ENCODE results near the gene RNASE13.
A peak's percentile ranks its signal among the peaks of the same experiment; 100 is the strongest.
"Not testable (repeated sequence)": the region's sequence is repeated elsewhere in the genome, so short reads cannot be mapped to it uniquely, and the experiment has no call there.

Gene RNASE13

DNA sequence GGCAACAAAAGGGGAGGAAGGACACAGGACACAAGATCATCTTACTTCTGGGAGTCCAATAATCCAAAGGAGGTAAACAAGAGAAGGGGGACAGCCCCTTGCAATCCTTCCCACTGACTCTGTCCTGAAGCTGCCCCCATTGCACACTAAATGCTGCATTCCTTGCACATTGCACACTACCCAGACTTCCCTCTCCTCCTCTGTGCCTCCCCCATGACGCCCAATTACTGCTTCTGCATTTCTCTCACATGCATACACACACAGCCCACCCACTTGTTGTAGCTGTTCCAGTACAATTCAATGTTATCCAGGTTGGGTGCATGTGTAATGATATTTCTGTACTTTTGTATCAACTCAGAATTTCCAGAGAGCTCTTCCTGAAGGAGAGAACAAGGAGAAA, 15.2 kb downstream of the RNASE13 start:
- no peak for DNase-seq

DNA sequence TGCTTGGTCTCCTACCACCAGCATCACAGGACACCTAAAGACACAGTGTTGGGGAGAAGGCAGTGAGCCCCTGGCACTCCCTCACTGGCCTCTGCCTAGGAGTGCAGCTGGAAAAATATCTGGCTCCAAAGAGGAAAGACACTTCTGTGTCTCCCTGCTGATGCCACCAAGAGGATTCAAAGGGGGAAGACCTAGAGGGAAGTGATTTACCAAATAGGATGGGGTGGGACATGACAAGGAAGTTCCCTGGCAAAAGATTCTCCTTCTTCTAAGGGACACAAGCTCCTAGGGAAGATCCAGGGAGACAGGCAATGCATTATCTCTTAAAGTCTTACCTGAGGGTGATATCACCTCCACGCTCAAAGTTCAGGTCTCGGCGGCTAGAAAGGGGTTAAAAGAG, 15.8 kb downstream of the RNASE13 start:
- no peak for DNase-seq

DNA sequence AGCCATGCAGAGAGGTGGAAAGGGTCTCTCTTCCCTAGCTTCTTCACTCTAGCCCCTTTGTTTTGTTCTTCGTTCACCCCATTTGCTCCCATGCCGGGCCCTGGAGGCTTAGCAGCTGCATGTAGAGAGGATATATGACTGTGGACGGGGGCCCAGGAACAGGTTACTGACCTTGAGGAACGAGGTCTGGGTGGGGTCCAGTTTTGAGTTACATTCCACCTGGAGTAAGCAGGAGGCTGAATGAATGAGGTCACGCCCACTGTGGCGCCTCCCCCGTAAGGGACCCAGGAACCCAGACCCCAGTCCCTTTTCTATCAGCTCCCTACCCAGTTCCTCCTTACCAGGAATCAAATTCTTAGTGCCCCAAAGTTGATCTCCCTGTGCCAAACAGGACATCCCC, 16.3 kb downstream of the RNASE13 start:
- no peak for DNase-seq

DNA sequence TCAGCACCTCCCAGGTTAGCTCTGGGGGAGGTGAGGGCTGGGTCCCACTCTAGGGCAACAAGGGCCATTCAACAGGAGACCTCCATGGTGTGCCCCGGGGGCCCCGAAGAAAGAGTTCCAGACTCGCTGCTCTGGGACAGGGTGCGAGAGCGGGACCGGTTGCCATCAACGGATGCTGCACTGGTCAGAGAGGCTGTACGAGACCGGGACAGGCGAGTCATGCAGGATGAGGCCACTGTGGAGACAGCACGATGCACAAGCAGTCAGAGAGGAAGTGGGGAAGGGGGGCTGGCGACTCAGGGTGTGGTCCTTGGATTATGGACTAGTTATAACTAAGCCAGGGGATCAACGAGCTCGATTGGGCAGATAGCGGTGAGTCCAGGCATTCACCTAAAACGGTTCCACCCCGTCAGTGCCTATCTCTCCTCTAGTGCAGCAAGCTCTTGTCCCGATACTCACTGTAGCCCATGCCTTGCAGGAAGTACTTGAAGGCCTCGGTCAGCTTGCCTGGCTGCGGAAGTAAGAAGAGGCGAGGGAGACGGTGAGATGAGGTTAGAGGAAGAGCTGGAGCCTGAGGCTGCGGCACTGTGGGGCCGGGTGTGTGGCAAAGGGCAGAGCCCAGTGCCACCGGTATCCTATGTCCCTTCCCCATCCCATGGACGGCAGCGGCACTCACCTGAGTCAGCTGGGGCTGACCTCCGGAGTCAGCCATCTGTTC, 16.9 kb downstream of the RNASE13 start:
- DNase-seq = no peak

DNA sequence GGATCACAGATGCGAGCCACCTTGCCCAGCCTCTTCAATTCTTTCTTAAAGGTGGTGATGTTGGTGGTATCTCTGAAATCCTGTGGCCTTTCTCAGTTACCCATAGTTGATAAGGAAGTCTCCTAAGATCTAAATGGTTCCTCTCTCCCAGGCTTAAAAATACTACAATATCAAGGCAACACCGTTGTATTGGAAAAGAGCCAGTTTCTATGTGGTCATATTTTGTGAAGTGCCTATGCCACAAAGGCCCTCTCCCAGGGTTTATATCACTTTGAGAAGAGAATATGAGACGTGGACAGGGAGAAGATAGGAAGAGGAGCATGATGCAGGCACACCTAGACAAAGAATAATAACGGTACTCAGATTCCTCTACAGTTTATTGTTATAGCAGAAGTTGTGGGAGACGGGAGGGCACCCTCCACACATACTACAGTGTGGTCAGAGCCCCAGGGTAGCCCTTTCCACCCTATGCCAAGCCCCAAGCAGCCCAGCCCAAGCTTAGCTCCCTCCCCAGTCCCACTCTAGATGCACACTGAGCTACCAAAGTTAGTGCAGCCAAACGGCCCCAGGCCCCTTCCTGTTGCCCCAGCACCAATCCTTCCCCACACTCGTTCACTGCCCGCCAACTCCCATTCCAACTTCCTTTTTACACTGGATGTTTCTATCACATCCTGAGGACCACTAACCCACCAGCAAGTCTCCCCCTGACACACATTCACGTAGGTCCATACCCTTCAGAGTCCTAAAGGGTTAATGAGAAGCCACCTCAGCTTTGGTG, 18.0 kb downstream of the RNASE13 start:
- DNase-seq = no peak

DNA sequence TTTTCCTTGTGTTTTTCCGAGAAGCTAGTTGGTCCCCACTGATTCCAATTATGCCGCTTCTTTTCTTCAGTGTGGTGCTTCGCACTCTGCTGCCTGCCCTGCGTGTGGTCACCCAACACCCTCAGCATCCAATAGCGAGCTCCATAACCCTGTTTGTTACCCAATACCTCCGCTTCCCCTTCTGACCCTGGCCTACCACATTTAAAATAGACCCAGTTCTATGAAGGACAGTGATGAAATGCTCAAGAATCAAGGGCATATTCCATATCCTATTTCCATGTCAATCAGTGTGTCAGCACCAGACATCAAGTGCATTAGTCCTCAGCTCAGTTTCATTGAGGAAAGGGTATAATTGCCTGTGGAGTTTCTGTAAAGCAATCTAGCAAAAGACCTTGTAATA, 19.3 kb downstream of the RNASE13 start:
- no peak for DNase-seq

DNA sequence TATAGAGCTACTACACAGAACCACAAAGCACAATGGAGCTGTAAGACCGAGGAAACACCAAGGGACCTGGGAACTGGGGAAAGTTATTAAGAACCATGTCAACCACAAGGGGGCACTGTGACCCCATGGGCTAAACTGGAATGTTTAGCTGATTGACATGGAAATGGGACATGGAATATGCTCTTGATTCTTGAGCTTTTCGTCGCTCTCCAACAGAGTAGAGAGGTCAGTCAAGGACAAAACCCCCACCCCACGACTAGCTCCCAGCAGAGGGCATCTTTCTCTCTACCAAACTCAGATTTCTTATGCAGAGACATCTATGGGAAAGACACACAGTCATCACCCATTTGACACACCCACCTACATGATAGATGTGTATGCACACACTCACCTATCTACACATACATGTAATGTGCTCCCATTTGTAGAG, 19.8 kb downstream of the RNASE13 start:
- DNase-seq = peak; percentile 85

DNA sequence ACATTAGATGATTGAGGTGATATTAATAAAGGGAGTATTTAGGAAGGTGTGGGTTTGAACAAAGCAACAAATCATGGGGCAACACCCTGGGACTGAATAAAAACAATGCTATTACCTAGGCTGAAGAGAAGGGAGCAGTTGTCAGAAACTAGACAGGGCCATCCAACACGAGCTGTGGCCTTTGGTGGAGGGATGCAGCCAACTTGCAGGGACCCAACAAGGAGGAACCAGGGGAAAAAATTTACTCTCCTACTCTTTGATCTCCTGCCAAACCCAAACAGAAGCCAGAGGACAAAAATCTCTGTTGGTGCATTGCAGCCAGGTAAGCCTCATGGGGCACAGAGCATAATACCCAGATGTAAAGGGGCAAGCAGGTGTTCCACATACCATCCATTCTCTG, 23.5 kb downstream of the RNASE13 start:
- DNase-seq = no peak

DNA sequence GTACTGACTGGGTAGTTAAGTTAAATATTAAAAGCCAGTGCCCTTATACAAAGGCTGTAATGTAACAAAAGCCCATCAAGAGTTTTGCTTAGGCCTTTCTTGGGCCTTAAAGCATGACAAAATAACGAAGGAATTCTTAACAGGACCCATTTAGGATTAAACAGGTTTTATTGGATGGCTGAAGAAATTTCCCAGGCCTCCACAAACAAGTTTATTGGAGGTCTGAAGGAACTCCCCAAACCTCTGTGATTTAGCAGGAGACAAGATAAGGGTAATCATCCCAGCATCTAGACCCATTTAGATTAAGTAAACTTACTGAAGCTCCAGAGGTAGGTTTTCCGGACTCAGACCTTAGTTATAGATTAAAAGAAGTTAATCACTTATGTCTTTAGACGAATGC, 24.9 kb downstream of the RNASE13 start:
- not testable (repeated sequence) for DNase-seq

DNA sequence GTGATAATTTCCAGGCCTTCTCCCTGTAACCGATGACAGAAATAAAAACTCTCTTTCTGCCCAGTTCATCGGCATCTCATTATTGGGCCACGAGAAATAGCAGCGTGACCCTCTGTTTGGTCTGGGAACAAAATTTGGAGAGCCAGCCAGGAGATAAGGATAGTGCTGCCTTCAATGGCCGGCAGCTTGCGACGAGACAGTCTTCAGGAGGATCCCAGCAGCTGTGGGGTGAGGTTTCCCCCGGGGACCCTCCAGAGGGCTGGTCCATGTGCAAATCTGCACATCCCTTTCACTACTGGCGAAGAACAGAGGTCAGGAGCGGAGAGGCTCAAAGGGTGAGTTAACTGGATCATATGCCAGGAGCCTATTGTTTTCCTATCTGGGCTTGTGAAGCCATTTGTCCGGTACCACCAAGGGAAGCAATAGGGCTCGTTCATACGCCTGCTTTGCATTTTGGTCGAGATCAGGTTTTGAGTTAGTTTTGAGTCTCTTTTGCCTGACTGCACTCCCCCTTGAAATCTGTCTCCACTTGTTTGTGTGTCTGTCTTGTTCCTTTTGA, 30.7 kb downstream of the RNASE13 start:
- DNase-seq = no peak

DNA sequence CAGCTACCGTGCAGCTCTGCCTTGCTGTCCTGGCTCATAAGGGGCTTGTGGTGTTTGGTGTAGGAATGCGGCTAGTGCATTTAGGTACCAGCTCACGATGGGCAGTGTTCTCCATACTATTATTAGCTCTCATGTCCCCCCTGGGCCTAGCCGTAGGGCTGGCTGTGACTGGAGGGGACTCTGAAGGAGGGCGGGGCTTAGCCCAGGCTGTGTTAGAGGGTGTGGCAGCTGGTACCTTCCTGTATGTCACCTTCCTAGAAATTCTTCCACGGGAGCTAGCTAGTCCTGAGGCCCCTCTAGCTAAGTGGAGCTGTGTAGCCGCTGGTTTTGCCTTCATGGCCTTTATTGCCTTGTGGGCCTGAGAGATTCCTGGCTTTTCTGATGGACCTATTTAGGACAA, 33.4 kb downstream of the RNASE13 start:
- DNase-seq = no peak

DNA sequence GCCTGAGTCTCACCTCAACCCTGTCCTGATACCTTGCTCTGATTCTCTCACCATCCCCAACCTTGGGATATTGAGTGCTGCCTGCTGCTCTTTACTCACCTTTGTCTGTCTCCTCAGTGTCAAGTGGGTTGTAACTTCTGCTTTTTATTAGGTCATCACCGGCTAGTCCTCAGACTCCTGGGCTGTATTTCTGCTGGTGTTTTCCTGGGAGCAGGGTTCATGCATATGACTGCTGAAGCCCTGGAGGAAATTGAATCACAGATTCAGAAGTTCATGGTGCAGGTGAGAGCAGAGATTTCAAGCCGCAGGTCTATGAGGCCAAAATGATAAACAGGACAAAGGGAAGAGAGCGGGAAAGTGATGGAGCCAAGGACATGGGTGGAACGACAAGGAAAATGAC, 35.0 kb downstream of the RNASE13 start:
- no peak for DNase-seq

DNA sequence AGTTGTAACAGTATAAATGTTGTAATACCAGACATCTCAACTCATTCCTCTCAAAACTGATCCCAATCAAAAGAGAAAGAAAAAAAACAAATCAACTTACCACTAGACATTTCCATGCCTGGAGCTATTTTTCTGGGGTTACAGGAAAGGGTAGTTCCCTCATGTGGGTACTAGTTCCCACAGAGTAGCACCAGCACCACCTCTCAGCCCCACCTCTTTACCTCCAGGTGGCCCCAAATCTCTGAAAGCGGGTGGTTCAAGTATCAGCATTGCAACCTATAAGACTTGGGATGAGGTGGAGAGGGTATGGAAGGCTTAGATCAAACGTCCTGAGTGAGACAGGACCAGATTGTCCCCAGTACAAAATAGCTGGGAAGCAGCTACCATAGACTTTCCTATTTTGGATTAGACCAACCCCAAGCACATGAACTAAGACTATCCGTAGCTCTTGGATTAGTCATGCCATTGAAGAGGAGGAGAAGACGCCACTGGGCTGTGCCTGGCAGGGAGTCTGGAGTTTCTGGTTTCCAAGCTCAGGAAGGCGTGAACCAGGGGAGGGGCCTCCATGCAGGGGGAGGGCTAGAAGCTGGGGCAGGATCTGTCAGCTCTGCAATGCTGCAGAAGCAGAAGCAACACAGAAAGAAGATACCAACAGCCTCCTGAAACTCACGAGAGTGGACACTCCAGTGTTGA, 35.8 kb downstream of the RNASE13 start, which contains the start of gene SLC39A2:
Gene SLC39A2 (plus strand): TSS at position 620 of the 693 bp plus-strand sequence. CDS start 154 bp downstream, outside the sequence.
- DNase-seq = no peak

DNA sequence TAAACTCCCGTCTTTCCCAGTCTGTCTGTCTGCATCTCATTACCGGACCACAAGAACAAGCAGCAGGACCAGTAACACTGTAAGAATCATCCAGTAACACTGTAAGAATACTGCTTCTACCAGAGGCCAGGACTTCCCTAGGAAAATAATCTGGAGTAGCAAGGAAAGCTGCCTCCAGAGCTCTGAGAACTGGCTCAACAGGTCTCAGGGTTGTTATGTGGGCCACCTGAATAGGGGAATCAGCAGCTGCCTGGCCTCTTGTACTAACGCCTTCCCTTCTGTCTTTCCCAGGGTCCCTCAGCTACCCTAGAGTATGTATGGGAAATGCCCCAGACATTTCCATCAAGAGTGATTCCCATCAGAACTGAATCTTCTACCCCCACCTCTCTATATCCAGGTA, 36.5 kb downstream of the RNASE13 start:
- DNase-seq = no peak

DNA sequence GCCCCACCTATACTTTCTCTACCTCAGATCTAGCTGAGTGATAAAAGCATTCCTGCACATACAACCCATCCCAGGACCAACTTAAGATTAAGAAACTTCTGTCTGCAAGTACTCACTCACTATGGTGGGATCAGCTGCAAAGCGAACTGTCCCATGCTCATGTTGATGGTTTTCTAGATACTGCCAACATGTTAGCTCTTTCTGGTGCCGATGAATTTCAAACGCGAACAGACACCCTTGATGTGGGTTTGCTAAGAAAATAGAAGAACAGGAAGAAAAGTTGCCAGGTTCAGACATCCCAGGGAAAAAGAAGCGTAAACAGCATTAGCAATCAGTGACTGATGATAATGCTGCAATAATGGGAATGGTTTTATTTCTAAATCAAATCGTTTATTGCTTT, 37.0 kb downstream of the RNASE13 start:
- no peak for DNase-seq

DNA sequence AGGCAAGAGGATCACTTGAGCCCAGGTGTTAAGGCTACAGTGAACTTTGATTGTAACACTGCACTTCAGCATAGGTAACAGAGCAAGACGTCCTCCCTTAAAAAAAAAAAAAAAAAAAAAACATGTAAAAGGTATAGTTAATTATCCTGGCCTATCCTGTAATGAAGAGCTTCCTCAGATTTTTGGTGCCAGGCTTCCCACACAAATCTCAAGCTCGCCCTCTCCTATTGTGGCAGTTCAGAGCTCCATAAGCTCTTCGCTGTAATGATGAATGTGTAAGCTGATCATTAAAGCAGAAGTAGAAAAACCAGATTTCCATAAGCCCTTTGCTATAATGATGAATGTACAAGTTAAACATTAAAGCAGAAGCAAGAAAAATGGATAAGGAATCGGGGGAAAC, 37.5 kb downstream of the RNASE13 start:
- DNase-seq = no peak

DNA sequence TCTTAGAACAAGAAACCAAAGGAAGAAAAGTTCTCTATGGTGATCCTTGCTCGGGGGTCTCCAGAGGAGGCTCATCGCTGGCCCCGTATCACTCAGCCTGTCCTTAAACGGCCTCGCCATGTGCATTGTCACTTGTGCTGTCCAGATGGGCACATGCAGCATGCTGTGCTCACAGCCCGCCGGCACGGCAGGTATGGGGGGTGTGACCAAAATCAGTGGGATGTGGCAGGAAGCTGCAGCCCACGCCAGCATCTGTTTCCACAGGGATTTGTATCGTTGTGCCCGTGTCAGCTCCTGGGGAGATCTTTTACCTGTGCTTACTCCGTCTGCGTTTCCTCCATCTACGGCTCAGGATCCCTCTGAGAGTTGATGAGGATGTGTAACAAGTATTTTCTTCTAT, 38.1 kb downstream of the RNASE13 start:
- no peak for DNase-seq

DNA sequence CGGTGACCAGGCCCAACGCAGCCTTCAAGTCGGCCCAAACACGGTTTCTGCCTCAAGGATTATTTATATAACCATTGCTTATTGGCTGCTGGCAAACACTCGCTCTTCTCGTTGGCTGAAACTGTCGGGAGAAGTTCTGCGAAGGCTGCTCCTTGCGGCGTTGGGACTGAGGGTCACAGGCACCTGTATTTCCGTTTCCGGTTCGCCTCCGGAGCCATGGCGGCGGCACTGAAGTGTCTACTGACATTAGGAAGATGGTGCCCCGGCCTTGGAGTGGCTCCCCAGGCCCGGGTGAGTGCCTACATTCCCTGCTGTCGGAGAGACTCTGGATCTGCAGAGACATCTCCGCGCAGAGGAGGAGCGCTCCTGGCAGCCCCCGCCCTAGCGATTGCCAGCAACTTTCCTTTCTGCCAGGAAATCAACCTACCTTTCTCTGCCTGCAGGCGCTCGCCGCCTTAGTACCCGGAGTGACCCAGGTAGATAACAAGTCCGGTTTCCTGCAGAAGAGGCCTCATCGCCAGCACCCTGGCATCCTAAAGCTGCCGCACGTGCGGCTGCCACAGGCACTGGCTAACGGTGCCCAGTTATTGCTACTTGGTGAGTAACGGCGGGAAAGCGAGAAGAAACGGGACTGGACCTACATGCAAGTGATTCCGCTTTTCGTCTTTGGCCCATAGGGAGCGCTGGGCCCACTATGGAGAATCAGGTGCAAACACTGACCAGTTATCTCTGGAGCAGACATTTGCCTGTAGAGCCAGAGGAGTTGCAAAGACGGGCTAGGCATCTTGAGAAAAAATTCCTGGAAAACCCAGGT, 44.6 kb downstream of the RNASE13 start, which contains the start of gene METTL17:
Gene METTL17 (plus strand): TSS at position 194 of the 814 bp plus-strand sequence. CDS start 23 bp downstream, at position 217.
- peak; percentile 92 for DNase-seq

DNA sequence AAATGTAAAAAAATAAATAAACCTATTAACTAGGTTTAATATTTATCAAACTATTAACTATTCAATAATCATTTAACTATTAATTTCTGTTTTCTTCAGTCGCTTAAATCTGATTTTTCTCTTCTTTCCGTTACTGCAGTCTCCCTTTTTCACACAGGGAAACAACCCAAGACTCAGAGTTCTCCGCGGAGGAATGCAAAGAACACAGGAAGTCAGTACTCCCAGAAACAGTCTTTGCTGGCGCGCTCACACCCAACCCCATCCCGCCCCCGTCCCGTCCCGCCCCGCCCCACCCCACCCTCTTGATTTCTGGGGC, 45.2 kb downstream of the RNASE13 start:
- DNase-seq = no peak

DNA sequence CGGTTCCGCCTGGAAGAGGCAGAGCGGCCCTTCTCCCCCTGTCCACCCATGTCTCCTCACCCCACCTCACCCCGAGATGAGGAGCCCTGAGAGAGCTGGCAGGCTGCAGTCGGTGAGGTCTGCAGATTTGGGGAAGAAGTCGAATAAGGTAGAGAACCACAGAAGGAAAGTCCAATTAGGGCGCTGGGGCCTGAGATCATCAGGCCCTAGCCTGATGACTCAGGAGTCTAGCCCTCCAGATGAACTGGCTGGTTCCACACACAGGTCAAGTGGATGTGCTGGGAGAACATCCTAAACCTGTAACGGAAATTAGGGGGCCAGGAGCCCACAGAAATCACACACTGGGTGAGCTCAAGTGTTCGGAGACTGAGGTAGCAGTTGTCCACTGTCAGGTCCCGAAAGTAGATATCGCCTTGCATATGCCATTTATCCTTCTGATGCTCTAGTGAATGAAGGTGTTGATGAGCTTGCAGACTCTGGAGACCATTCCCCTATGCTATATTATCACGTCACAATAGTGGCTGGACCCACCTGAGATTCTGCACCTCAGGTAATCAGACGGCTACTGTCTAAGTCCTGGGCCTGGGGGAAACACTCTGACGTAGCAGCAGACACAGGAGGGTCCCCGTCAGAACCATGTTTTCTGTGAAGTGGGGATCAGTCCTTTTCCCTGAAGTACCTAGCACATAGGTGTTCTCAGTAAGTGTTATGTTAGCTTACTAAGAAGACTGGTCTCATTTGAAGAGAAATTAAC, 45.7 kb downstream of the RNASE13 start:
- DNase-seq = no peak

DNA sequence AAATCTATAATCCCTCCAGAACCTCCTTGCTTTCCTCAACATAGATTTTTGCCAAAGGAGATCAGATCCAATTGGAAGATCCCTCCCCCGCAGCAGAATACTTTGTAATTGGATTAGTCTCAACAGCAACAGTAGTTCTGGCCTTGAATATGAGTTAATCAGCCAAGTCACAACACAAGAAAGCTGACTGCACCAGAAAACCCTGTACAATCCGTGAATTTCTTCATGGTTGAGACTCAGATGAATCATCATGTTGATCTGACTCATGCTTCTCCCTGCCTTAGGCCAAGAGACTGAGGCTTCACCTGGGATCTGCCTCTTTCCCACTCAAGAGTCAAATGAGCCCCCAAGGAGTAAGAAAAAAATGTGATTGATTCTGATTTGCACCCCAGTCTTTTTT, 47.8 kb downstream of the RNASE13 start:
- no peak for DNase-seq

DNA sequence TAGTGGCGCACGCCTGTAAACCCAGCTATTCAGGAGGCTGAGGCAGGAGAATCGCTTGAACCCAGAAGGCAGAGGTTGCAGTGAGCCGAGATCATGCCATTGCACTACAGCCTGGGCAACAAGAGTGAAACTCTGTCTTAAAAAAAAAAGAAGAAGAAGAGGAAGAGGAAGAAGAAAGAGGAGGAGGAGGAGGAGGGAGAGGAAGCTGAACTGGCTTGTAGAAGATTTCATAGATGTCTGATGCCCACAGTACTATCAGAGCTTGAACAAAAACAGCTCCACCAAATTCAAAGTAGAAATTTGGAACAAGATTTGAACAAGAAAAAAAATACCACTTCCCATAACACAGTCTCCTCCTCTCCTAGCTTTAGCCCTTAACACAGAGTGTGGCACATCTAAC, 49.0 kb downstream of the RNASE13 start:
- DNase-seq = not testable (repeated sequence)

Data from activated CD4-positive, alpha-beta T cell treated with anti-CD3 and anti-CD28 coated beads for 48 hours (primary cell).